H7 (cell line): ENCODE measurements around the gene POMC. TPM values are rescaled to one million over a fixed set of nuclear protein-coding genes. Genes with fewer than 3 reads are reported as not detected.

ENCODE experiments used
- DNase-seq: peaks from one replicate; pipeline ENCODE4 v3.0.0; 2012
- H3K27me3 ChIP-seq: 2 replicates; pipeline ENCODE4 v1.6.0; 2011; ENCODE audit warnings: mild to moderate bottlenecking, low read length; ENCODE audit not compliant: control insufficient read depth, insufficient read depth
- H3K36me3 ChIP-seq: replicated peaks from 2 replicates; pipeline ENCODE4 v1.5.1; 2011; ENCODE audit warnings: low read length; ENCODE audit not compliant: control insufficient read depth, insufficient read depth
- H3K4me3 ChIP-seq: 2 replicates; pipeline ENCODE4 v1.5.1; 2011; ENCODE audit warnings: low read depth, mild to moderate bottlenecking, control low read depth, low read length, moderate library complexity; ENCODE audit not compliant: insufficient read depth
- total RNA-seq: library from RNA; depleted of rRNA; stranded (reverse); fragments of >200 nt; shearing (Covaris generic); gene quantifications from 2 replicates; pipeline ENCODE4 v1.2.3, GENCODE V29; 2014

Gene POMC
- total RNA-seq, 1 experiment from 2014 or later, result 6.4 TPM

DNA sequence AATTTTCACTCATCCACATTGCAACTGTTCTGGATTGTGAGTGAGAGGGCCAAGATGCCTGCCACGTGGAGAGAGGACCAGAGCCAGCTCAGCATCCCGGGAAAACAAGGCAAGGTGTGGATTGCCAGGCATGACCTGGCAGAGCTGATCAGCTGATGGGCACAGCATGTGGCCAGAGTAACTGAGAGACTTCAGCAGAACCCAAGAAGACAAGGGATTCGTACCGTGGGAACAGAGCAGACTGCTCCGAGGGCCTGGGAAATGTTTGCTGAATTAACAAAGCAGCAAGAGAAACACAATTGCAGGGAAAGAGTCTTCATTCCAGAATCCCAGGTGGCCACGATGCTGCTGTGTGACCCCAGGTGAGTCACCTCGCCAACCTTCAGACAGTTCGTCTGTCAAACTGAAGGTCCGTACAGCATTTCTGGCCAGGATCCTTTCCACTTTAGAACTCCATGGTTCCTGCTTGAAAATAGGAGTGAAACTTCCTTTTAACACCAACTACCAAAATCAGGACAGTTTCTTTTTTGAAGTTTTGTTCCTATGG, 26.3 kb upstream of the POMC start:
- DNase-seq, result no peak
- Histone ChIP-seq H3K27me3 (no peaks in the 10 kb centered on the region), H3K36me3 (no peaks in the 10 kb centered on the region), H3K4me3 (no peak overlapping the region)

DNA sequence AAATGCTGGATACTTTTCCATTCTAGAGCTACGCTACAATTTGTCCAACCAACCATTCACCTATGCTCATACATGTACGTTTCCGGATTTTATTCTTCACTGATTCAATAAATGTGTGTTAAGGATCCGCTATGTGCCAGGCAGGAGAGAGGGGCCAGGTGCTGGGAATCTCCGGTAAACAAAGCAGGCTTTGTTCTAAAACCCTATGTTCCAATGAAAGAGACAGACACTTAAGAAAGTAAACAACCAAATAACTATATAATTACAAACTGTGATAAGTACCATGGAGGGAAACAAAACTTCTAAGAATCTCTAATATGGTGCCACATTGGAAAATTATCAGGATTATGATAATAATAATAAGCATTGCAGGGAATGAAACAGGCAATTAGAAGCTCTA, 22.2 kb upstream of the POMC start:
- Histone ChIP-seq H3K4me3 (no peak overlapping the region), H3K27me3 (no peaks in the 10 kb centered on the region), H3K36me3 (no peaks in the 10 kb centered on the region)
- DNase-seq, result no peak

DNA sequence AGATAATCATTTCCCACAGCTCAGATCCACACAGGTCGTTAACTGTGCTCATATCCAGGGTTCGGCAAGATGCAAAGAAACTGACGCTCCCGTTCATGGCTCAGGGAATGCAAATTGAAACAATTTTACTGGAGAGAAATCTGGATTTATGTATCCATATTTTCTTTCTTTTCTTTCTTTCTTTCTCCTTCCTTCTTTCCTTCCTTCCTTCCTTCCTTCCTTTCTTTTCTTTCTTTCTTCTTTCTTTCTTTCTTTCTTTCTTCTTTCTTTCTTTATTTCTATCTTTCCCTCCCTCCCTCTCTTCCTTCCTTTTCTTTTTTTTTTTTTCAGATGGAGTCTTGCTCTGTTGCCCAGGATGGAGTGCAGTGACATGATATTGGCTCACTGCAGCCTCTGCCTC, 20.0 kb upstream of the POMC start:
- no peaks in the 10 kb centered on the region for H3K36me3 ChIP-seq
- no peaks in the 10 kb centered on the region for H3K27me3 ChIP-seq
- no peak for DNase-seq
- no peak overlapping the region for H3K4me3 ChIP-seq

DNA sequence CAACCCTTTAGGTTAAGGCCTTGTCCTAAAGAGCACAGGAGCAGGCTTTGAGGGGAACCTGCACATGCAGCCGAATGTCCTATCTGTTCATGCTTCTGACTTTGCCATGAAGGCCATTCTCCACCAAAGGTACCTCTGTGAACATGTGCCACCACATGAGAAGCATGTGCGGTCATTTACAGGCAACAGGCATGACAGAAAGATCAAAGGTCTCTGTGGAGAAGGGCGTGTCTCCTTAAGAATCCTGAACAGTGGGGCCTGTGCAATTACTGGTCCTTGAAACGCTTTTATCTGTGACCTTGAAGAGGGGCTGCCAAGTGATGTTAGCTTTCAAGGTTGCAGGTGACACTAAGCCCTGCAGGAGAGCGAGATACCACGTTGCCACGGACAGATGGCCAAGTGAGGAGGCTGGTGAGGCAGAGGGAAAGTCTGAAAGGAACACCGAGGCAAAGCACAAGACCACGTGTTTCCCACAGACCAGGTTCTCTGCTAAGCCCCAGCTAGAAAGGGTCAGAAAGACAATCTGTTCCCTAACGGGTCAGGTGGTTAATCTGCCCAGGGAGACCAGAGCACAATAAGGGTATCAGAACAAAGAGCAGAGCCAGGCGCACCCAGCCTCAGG, 19.5 kb upstream of the POMC start:
- Histone ChIP-seq H3K27me3 (no peaks in the 10 kb centered on the region), H3K4me3 (no peak overlapping the region), H3K36me3 (no peaks in the 10 kb centered on the region)
- DNase-seq, result no peak

DNA sequence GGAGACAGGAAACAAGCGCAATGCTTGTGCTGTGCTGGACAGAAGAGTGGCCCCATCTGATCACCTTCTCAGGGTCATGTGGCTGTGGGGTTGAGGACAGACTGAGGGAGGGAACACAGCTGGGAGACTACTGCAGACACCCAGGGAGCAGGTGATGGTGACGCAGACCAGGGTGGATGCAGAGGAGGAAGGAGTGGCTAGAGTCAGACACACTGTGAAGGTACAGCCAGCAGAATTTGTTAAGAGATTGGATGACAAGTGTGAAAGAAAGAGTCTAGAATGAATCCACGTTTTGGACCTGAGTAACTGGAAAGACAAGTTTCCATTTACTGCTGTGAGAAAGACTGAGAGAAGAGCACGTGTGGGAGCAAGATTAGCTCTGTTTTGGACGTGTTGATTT, 15.9 kb upstream of the POMC start:
- DNase-seq, result no peak
- no peaks in the 10 kb centered on the region for H3K36me3 ChIP-seq
- no peaks in the 10 kb centered on the region for H3K27me3 ChIP-seq
- H3K4me3 ChIP-seq, result no peak overlapping the region

DNA sequence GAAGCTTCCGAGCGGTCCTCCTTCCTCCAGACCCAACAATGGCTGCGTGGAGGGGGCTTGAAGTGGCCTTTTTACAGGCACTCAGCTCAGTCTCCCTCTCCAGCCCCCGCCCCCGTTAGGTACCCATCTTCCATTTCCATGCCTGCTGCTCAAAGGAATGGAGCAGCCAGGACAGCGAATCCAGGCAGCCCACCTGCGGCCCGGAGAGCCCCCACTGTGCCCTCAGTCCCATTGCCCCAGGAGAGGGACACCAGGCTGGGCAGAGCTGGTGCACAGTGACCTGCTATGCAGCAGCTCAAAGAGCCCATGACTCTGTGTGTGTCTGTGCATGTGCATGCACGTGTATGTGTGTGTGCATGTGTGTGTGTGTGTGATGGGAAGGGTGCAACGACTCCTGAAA, 10.6 kb upstream of the POMC start:
- Histone ChIP-seq H3K27me3 (no peaks in the 10 kb centered on the region; the same call in 1 of the 2 replicates), H3K36me3 (no peaks in the 10 kb centered on the region), H3K4me3 (no peak overlapping the region)
- DNase-seq, result peak; percentile 39

DNA sequence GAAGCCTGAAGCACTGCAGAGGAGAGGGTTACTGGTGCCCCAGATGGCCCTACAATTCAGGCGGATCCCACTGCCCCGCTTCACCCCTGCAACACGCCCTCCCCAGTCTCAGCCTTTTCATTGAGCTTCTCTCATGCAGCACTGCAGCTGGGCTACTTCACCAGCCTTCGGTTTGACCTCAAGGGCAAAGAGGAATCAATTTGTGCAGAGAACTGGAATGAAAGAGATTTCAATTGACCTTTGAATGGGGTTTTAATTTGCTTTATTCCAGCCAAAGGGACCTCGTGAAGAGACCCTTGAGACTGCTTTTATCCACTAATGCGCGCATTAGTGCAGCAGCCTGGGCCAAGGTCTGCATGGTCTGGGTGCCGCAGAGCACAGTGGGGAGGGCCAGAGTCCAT, 8.8 kb upstream of the POMC start:
- H3K36me3 ChIP-seq, result no peaks in the 10 kb centered on the region
- H3K4me3 ChIP-seq, result no peak overlapping the region
- no peak for DNase-seq
- no peaks in the 10 kb centered on the region; the same call in 1 of the 2 replicates for H3K27me3 ChIP-seq

DNA sequence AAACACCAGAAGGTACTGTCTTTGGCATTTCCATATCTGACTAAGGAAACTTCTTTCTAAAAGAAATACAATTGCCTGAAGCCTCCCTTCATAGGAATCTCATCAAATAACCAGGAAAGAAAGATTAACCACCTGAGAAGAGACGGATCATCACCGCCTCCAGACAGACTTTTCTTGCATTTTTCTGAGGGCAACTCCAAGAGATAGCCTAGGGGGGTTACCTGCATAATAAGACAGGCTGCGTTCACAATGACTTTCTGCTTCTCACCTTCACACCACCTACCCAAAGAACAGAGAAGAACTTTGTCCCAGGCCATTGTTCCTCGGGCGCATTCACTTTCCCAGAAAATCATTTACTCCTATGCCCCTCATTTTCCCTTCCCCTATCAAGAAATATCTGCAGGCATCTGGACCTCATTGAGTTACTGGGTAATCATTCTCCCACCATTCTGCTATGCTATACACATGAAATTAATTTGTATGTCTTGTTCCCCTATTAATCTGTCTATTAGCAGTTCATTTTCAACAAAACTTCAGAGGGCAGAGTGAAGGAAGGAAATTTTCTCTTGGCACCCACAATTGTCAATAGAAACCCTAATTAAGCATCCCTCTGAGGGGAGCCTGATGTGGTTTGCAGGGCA, 8.3 kb upstream of the POMC start:
- no peak for DNase-seq
- H3K36me3 ChIP-seq, result no peaks in the 10 kb centered on the region
- no peak overlapping the region for H3K4me3 ChIP-seq
- no peaks in the 10 kb centered on the region; the same call in 1 of the 2 replicates for H3K27me3 ChIP-seq

DNA sequence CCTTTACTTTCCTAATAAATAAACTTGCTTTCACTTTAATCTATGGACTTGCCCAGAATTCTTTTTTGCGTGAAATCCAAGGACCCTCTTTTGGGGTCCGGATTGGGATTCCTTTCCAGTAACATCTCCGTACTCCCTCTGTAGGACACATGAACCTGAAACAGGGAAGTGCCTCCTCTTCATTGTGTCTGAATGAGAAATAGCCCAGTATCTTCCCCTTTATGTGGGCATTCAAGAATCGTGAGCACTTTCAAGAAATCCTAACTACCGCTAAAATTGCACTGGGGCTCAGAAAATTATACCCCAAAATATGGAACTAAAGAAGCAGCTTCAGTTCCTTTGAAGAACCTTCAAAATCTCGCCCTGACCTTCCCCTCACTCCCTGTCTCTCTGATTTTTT, 7.8 kb upstream of the POMC start:
- no peak for DNase-seq
- Histone ChIP-seq H3K36me3 (no peaks in the 10 kb centered on the region), H3K4me3 (no peak overlapping the region), H3K27me3 (no peaks in the 10 kb centered on the region; the same call in 1 of the 2 replicates)

DNA sequence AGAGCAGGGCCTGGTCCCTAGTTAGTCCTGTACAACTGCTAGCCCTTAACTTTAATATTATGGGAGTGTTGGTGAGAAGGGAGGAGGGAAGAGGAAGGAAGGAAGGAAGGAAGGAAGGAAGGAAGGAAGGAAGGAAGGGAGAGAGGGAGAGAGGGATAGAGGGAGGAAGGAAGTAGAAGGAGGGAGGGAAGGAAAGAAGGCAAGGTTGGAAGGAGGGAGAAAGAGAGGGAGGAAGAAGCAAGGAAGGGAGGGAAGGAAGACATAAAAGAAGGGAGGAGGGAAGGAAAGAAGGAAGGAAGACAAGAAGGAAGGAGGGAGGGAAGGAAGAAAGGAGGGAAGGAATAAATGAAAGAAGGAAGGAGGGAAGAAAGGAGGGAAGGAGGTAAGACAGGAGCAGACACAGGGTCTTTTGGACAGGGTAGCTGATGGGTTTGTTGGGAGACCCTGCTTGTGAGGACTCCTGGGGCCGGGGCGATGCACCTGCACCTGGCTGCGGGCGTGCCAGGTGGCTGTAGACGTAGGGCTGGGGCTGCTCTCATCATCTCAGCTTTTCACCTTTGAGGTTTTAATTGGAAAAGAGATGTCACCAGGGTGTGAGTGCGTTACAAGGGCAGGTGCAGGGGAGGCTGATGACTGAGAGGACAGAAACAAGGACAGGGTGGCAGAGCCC, 5.9 kb upstream of the POMC start:
- peaks cover 8% of the 10 kb centered on the region for H3K27me3 ChIP-seq
- H3K36me3 ChIP-seq, result no peaks in the 10 kb centered on the region

DNA sequence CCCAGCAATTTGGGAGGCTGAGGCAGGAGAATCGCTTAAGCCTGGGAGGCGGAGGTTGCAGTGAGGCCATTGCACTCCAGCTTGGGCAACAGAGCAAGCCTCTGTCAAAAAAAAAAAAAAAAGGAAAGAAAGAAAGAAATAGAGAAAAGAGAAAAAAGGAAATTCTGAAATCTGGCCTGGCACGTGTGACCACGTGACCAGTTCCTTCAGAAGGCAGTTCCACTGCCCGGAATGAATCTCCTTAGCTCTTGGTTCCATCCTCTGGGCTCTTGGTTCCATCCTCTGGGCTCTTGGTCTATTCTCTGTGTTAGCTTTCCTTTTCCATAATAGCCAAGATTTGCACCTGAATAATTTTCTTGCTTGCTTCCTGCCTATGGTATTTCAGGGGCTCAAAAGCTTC, 5.3 kb upstream of the POMC start:
- Histone ChIP-seq H3K27me3 (peaks cover 14% of the 10 kb centered on the region), H3K4me3 (no peak overlapping the region), H3K36me3 (no peaks in the 10 kb centered on the region)
- DNase-seq, result no peak

More for the DNA sequence above, 5.9 kb upstream of the POMC start:
- DNase-seq, result no peak
- H3K4me3 ChIP-seq, result no peak overlapping the region

DNA sequence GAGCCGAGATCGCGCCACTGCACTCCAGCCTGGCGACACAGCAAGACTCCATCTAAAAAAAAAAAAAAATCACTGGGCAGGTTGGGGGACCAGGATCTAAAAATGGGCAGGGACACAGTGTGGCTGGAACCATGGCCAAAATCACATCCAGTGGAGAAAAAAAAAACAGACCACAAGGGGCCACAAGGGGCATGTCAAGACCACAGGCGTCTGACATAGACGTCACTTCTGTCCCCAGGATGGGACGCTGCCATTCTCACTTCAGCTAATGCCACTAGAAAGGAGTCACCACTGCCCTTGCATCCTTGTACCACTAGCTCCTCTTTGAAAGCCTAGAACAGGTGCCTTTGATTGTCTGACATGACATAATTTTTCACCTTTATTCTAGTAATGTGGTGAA, 2.5 kb upstream of the POMC start:
- Histone ChIP-seq H3K36me3 (no peaks in the 10 kb centered on the region), H3K27me3 (peaks cover 38% of the 10 kb centered on the region), H3K4me3 (no peak overlapping the region)
- no peak for DNase-seq

DNA sequence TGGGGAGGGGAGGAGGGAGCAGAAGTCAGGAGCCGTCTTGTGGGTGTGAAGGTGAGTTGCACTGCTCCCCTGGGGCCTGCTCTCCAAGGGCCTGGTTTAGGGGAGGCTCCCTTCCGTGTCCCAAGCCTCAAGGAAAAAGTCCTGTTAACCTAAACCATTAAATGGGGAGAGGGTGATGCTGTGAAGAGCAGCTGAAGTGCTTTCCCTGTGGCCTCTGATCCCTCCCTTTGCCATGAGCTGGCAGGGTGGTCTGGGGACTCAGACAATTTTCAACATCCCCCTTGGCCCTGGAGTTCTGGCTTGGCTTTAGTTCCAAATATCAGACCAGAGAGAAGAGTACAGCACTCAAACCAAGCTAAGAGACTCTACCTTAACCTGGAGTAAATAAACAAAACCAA, 692 bp upstream of the POMC start:
- Histone ChIP-seq H3K36me3 (no peaks in the 10 kb centered on the region), H3K27me3 (peaks cover 38% of the 10 kb centered on the region), H3K4me3 (no peak overlapping the region; the same call in 1 of the 2 replicates)
- DNase-seq, result no peak

DNA sequence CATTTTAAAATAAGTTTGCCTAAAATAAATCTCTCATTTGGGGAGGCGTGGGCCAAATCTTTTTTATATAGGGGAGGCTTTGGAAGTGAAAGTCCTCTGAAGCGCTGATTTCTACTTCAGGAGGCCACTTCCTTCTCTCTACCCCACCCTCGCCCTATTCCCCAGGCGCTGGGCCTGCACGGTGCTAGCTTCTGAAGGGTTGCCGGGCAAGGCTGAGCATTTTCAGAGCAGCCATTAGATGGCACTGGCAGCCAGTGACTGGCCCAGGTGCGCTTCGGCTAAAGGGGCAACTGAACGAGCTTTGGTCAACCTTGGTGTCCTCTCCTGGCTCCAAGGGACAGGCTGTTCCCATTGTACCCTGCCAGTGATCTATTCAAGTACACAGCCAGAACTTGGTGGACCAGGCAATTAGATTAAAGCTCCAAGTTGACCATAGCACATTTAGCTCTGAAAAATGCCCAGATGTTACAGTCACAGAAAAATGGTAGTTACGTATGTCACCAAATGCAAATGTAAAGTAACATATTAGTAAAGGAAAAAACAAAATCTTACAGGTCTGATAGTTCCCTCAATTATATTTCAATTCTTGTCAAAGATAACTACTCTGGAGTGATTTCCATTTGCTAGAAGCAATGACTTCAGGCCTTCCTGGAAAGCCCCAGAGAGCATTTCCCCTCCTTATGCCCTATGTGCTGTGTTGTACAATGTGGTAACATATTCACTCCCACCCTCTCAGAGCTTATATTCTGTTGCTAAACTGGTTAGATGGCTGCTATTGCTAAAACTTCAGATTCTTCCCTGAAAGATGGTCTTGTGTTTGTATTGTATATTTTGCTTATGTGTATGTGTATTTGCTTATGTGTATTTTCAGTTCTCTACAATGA, 2.1 kb downstream of the POMC start:
- peak; percentile 82 for DNase-seq
- H3K4me3 ChIP-seq, result no peak overlapping the region
- H3K36me3 ChIP-seq, result no peaks in the 10 kb centered on the region
- peaks cover 38% of the 10 kb centered on the region for H3K27me3 ChIP-seq
